Right atrium auricular region (tissue), 2 donors: ENCODE data around the gene DDX28. TPM values are rescaled to one million over a fixed set of nuclear protein-coding genes. Genes with fewer than 3 reads are reported as not detected.
"Not testable (repeated sequence)": the region's sequence is repeated elsewhere in the genome, so short reads cannot be mapped to it uniquely, and the experiment has no call there.

Experiments used
- DNase-seq: peaks from one replicate; pipeline ENCODE4 v3.0.0-alpha.2; 2019; ENCODE audit warnings: low spot score
- H3K27ac ChIP-seq, 2 donors: fragments of 200-600 bp; sonication (generic); 1 replicate in 1 of 2; 2 replicates in 1 of 2; pipeline ENCODE4 v1.5.1; 2016 to 2019
- H3K27me3 ChIP-seq, 2 donors: fragments of 200-600 bp; sonication (generic); one replicate each; pipeline versions ENCODE4 v1.5.1 to v1.6.0; 2017 to 2019
- H3K36me3 ChIP-seq: fragments of 200-600 bp; sonication (generic); one replicate; pipeline ENCODE4 v1.5.1; 2016
- H3K4me1 ChIP-seq, 2 donors: fragments of 200-600 bp; sonication (generic); one replicate each; pipeline versions ENCODE4 v1.5.1 to v1.6.0; 2017 to 2019
- H3K4me3 ChIP-seq, 2 donors: fragments of 200-600 bp; sonication (generic); 1 replicate in 1 of 2; 2 replicates in 1 of 2; pipeline ENCODE4 v1.5.1; 2017 to 2019; ENCODE audit warnings: mild to moderate bottlenecking in 1 of 2, moderate library complexity in 1 of 2
- H3K9me3 ChIP-seq, 2 donors: fragments of 200-600 bp; sonication (generic); one replicate each; pipeline ENCODE4 v1.5.1; 2019
- CTCF ChIP-seq, 2 donors: fragments of 200-600 bp; sonication (generic); IDR thresholded peaks; one replicate each; pipeline ENCODE4 v1.5.1; 2019; ENCODE audit warnings: antibody characterized with exemption in 2 of 2
- total RNA-seq, 2 donors: library from RNA; depleted of rRNA; stranded (reverse); fragments of >200 nt; gene quantifications; one replicate each; pipeline ENCODE4 v1.1.0, GENCODE V29; 2016

DDX28 gene
- total RNA-seq, 2 donors from 2014 or later: 4.3 to 4.8 TPM

GRCh38 chr16:68033101-68033500, 10.1 kb upstream of the DDX28 start:
- no peaks in the 10 kb centered on the region for H3K9me3 ChIP-seq
- no peaks in the 10 kb centered on the region for H3K27me3 ChIP-seq
- no peak overlapping the region for H3K27ac ChIP-seq
- H3K4me1 ChIP-seq: no peaks in the 10 kb centered on the region
- no peak for TF ChIP-seq CTCF (IDR thresholded peaks at IDR 0.05)
- DNase-seq: no peak
- no peak overlapping the region for H3K4me3 ChIP-seq
- H3K36me3 ChIP-seq: no peaks in the 10 kb centered on the region

- no peak overlapping the region for H3K27ac ChIP-seq
- no peak overlapping the region for H3K4me3 ChIP-seq
- no peak for TF ChIP-seq CTCF (IDR thresholded peaks at IDR 0.05)
- H3K4me1 ChIP-seq: no peaks in the 10 kb centered on the region
- no peaks in the 10 kb centered on the region for H3K36me3 ChIP-seq
- H3K27me3 ChIP-seq: no peaks in the 10 kb centered on the region
- DNase-seq: no peak
- no peaks in the 10 kb centered on the region for H3K9me3 ChIP-seq
These were observed 8.9 kb upstream of the DDX28 start for GRCh38 chr16:68031951-68032350.

- H3K36me3 ChIP-seq, H3K4me1 ChIP-seq, H3K27ac ChIP-seq, H3K4me3 ChIP-seq, H3K9me3 ChIP-seq, H3K27me3 ChIP-seq: not testable (repeated sequence)
- peak; percentile 74 for DNase-seq
These were observed 7.1 kb upstream of the DDX28 start for GRCh38 chr16:68030108-68030507.

- Histone ChIP-seq H3K36me3 (no peaks in the 10 kb centered on the region), H3K9me3 (no peaks in the 10 kb centered on the region), H3K27me3 (no peaks in the 10 kb centered on the region), H3K27ac (no peak overlapping the region), H3K4me1 (peaks cover 0 to 4% of the 10 kb centered on the region in 2 donors), H3K4me3 (no peak overlapping the region)
- no peak for DNase-seq
- TF ChIP-seq CTCF (IDR thresholded peaks at IDR 0.05): no peak
These were observed 6.0 kb upstream of the DDX28 start for GRCh38 chr16:68028996-68029395.

GRCh38 chr16:68022278-68022727, 729 bp downstream of the DDX28 start:
- no peaks in the 10 kb centered on the region for H3K36me3 ChIP-seq
- H3K27me3 ChIP-seq: no peaks in the 10 kb centered on the region
- DNase-seq: no peak
- peak overlapping the region; percentile 84 to 85 for H3K27ac ChIP-seq
- no peak for TF ChIP-seq CTCF (IDR thresholded peaks at IDR 0.05)
- peak overlapping the region; percentile 83 to 90 for H3K4me3 ChIP-seq
- no peaks in the 10 kb centered on the region for H3K9me3 ChIP-seq
- H3K4me1 ChIP-seq: peaks cover 0 to 28% of the 10 kb centered on the region in 2 donors

- H3K4me3 ChIP-seq: peak overlapping the region in 1 of 2 donors; percentile 83
- H3K9me3 ChIP-seq: no peaks in the 10 kb centered on the region
- no peak overlapping the region for H3K27ac ChIP-seq
- peaks cover 0 to 28% of the 10 kb centered on the region in 2 donors for H3K4me1 ChIP-seq
- DNase-seq: no peak
- TF ChIP-seq CTCF (IDR thresholded peaks at IDR 0.05): no peak
- H3K36me3 ChIP-seq: no peaks in the 10 kb centered on the region
- H3K27me3 ChIP-seq: no peaks in the 10 kb centered on the region
These were observed 1.5 kb downstream of the DDX28 start for GRCh38 chr16:68021490-68021889.
